HG02943 (cell line): Measurements from ENCODE around the gene GRK3.

Experiments
- ATAC-seq: cut with Tn5 transposase; IDR thresholded peaks from one replicate; pipeline ENCODE4 v1.9.1; 2021; ENCODE audit warnings: mild to moderate bottlenecking, low read depth, moderate library complexity; ENCODE audit not compliant: unreplicated experiment

GRK3 gene

DNA sequence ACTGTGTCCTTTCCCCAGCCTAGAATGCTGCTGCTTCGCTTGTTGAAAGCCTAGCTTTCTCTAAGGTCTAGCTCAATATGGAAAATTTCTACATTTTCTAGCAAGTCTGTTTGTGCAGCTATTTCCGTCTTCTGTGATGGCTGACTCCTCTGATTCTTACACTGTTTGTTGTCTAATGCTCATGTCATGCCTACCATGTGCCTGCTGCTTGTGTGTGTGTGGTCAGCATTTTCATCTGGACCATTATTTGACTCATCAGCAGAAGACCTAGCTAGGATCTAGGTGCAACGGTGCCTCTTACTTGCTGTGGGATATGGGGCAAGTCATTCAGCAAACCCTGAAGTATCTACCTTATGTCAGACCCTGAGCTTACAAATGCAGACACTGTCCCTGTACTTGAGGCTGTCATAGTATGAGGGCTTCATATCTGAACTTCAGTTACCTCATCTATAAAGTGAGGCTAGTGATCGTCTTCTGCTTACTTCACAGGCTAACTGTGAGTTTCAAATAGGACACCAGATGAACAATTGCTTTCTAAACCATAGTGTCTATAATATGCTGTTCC, 91.0 kb downstream of the GRK3 start:
- ATAC-seq: no peak

DNA sequence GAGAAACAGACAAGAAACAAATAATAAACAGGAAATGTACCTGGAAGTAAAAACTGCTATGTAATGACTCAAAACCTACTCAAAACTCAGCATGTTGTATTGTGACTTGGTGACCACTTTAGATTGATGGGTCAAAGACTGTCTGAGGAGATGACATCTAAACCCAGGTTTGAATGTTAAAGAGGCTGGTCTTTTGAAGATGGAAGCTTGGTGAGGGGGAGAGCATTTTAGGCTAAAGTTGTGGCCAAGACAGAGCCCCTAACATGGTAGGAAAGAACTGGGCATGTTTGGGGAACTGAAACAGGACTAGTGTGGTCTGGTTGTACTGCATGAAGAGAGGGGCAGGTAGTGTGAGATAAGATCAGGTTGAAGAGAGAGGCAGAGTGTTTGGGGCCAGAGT, 92.2 kb downstream of the GRK3 start:
- ATAC-seq: peak; percentile 68

DNA sequence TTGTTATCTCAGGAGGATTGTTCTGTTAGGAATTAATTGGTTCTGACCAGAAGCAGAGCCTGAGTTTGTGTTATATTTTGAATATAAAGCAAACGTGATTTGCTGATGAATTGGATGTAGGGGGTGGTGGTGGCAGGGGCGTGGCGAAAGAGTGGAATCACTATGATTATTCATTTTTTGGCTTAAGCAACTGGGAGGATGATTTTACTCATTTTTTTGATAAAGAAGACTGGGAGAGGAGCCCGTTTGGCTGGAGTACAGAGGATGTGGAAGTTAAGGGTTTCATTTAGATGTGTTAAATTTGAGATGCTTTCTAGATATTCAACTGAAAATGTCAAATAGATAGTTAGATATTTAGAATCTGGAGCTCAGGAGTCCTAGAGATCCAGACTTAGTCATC, 94.2 kb downstream of the GRK3 start:
- no peak for ATAC-seq

DNA sequence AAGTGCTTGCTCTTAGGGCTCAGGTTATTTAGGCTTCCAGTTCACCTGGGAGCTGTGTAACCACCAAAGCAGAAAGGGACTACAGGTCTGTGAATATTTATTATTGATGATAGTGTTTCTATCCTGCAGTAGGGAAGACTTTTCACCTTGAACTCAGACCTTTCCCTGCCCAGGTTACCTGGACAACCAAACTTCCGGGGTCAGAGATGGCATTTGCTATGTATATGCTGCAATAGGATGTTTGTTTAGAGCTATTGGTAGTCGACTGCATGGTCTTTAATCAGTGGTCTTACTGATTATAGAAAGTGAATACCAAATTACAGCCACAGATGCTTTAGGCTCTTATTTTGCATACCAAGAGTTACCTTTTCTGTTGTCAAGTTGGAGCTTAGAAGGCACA, 94.9 kb downstream of the GRK3 start:
- ATAC-seq: no peak

DNA sequence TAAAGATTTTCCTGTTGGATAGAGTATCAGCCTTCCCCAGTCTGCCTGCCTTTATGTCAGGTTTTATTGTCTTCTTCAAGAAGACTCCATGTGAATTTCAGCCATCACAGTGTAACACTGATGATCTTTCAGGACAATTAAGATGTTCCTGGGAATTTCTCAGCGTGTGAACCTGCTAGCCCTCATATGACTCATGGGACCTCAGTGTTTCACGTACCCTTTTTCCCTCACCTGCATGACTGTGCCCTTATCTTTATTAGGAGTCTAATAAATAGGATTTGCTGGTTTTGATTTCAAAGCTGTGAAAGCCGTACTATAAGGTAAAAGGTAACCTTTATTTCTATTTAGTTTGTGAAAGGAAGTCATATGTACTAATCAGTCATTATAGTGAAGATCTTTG, 95.9 kb downstream of the GRK3 start:
- no peak for ATAC-seq

DNA sequence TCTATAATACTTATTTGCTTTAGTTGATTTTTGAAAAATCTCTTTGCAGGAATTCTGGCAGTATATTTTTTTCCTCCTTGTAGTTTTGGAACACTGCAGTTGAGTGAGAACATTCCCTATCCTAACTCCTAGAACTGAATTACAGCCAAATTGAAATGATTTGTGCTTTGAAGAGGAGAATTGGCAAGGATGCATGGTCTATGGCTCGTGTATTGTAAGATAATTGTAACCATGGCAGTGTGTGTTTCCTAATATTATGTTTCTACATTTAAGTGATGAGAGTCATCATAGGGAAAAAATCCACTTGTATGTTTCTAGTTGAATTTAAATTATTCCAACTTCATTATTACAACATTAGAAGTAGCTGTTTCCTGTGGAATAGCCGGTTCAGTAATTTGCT, 96.6 kb downstream of the GRK3 start:
- ATAC-seq: no peak

DNA sequence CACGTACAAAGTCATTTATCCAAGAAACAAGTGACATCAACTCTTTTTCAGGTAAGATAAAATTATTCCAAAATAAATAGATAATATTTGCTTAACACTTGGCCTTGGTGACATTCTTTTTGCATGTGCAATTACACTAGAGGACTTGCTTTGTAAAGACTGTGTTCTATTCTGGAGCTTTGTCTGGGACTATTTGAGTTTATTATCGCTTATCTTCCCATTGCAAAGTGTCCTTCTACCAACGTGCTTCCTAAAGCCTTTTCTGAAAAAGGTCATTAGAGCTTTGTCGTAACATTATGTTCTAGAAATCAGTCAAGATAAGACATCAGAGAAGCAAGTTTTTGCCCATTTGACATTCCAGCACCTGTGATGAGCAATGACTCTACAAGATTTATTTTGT, 99.2 kb downstream of the GRK3 start:
- no peak for ATAC-seq

DNA sequence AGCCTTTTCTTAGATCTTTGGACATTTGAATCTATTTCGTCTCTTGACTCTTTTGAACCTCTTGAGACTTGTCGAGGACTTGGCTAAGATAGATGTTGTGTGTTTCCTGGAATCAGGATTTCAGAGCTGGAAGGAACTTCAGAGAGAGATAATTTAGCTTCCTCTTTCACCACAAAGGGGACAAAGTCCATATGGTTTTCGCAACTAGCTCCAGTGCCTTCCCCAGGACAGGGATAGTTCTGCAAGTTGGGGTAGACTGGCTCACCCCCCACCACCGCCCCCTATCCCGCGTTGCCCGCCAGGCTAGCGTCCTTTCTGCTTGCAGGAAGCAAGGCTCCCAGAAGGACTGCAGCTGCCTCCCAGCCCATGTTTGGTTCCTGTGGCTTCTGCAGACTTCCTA, 101.8 kb downstream of the GRK3 start:
- ATAC-seq: no peak

DNA sequence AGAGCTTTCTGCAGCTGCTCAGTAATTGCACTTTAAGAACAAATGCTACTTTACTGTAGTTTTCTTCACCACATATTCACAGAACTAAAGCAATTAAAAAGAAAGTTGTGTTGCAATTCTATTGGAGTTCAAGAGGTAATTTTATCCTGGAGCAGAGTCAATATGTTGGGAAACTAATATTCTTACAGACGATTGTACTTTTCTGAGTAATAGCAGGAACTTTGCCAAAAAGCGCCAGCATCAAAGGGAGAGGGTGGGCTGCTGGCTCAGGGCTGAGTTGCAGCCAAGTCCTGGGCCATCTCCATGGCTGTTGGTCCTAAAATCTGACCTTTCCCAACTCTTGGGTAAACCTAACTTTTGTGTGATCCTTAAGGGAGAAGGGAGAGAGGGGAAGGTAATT, 104.0 kb downstream of the GRK3 start:
- no peak for ATAC-seq

DNA sequence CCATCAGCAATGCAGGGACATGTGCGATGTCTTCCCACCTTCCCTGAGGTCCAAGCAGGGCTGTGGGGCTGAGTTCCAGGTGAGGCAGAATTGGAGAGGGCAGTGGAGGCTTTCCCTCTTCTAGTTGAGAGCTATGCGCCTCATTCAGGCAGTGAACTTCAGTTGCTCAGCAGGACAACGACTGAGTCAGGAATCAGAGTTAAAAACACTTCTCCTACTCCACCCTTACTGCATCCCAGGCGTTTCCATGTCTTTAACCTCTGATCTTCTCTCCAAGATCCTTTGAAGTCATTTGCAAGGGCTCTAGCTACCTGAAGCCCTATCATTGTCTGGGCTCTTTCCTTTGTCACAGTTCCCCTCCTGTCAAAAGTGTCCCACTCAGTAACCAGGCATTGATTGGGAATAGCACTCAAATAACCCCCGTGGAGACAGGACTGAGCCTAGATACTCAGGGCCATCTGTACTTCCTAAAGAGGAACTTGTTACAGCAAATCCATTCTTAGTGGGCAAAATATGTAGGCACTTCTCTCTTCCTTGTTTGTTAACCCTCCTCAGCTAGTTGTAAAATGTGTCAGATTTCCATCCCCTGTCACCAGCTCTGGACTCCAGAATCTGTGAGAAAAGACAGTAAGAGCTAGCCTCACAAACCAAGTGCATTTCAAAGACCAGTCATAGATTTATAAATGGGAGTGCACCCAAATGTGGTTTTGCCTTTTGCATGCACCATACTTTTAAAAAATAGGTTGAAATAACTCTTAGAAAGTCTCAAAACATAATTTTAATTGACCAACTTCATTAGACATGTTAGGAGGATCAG, 105.0 kb downstream of the GRK3 start:
- no peak for ATAC-seq

DNA sequence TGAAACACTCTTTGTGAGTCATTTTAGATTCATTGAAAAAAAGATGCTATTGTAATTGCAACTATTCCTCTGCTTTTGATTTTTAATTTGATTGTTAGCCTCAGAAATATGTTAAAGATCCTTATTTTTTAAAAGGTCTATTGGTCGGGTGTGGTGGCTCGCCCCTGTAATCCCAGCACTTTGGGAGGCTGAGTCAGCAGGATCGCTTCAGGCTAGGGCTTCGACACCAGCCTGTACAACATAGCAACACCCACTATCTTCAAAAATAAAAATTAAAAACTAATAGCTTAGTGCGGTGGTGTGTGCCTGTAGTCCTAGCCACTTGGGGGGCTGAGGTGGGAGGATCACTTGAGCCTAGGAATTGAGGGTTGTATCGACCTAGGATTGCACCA, 105.6 kb downstream of the GRK3 start:
- no peak for ATAC-seq

DNA sequence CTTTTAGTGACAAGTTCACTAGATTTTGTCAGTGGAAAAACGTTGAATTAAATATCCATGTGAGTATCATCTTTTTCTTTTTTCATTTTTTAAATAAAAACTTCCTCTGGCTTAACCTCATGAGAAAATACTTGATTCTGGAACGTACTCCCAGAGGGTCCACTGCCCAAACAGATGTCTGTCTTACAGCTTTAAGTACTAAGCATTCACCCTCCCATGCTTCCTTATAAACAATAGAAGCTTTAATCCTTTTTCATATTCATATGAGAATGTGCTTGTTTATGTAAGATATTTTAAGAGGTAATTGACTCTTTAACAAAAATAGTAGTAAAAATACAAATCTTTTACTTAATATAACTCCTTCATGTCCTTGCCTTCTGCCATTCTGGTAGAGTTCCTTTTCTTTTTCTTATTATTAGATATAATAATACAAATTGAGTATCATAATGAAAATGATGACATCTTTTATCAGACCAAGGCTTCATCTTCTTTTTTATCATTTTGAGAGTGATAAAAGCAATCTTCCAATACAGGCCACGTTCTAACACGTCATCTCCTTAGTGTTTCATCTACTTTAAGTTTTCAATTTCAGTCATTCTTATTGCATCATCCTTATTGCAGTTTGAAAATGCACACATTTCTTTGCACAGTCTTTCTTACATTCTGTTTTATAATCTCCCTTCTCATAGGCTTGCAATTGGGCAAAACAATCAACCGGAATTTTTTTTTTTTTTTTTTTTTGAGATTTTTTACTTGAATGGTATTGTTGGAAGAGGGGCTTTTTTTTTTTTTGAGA, 108.0 kb downstream of the GRK3 start:
- no peak for ATAC-seq

DNA sequence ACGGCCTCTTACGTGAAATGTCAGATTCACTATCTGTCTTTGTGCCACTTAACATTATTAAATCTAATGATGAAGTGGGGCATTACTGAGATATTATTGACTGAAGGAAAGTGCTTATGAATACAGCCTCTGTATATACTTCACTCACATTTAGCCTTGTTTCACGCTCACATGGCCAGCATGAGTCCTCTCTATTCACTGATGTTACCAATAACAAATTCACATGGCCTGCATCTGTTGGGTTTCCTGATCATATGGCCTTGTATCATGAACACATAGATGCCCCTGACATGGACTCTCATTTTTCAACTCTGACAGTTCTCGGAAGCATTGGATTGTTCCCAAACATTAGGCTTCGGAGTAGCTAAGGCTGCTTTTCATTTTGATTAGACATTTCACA, 109.2 kb downstream of the GRK3 start:
- no peak for ATAC-seq

DNA sequence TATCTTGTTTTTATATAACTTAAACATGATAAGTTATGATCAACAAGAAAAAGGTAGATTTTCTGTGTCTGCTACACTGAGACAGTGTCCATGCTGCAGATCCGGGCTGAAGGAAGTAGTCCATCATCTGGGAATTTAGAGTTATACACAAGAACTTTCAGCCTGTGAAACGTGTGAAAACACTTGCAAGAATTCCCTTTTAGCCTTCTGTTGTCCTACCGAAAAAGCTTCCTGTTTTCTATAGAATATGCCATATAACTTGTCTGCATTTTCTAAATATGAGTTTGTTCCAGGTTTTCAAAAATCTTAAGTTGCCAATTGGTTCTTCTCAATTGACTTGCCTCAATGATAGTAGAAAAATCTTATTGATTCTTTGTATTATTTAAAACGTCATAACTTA, 113.2 kb downstream of the GRK3 start:
- ATAC-seq: no peak

DNA sequence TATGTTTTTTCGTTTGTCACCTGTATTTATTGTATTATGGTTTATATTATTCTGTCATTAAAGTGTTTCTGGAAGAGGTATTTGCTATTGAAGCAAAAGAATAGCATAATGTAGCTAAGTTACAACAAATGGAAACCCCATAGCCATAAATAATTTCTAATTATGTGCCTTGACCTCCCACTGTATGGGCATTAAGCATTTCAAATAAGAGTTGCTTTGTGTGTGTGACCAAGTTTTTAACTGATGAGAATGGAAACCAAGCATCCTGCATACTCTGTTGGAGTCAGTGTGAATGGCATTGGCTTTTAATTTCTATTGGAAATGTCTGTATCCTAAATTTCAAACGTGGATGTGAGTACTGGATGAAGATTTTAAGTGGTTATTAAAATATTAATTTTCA, 115.6 kb downstream of the GRK3 start:
- ATAC-seq: no peak

DNA sequence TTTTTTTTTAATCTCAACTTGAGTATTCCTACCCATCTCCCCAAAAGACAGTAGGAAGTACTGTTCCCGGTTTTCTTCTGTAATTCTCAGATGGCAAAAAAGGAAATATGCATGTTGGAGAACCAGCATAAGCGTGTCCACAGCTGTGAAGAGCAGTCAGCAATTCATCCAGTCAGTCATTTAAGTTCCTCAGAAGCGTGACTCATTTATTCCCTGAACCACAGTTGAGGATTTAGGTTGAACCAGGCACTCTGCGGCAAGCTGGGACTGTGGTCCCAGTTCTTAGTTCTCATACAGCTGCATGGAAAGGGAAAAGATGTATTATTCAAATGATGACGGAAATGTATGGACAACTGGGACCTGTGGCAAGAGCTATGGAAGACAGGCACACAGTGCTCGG, 116.5 kb downstream of the GRK3 start:
- no peak for ATAC-seq

DNA sequence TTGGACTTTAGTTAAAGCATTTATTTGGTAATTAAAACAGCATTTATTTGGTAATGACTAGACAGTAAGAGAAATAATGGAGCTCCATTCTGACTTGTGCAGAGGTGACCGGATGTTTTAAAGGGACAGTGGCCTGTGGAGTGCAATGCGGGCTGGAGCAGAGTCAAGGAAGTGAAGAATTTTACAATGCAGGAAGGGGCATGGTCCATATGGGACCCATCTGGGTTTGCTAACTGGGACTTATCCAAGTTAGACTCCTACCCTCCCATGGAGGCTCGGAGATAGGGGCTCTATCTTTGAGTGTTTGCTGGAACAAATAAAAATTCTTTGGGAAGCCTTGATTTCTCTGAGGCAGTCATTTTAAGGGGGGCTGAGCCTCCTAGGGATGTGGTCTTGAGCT, 117.6 kb downstream of the GRK3 start:
- ATAC-seq: no peak

DNA sequence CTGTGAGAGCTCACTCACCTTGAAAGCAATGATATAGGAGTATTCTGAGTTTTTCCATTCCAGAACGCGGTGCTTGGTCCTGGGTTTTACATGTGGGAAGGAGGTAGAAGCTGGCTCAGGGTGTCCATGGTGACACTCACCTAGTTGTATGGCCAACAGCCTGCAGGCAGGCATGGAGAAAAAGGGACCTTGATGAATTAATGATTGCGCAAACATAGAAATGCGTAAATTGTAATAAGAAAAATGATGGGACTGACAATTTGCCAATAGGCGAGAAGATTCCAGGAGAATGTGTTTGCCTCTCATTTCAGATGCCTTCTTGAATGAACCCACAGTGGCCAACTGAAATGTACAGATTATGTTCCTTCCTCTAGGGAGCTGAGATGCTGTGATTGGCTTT, 124.2 kb downstream of the GRK3 start:
- no peak for ATAC-seq

DNA sequence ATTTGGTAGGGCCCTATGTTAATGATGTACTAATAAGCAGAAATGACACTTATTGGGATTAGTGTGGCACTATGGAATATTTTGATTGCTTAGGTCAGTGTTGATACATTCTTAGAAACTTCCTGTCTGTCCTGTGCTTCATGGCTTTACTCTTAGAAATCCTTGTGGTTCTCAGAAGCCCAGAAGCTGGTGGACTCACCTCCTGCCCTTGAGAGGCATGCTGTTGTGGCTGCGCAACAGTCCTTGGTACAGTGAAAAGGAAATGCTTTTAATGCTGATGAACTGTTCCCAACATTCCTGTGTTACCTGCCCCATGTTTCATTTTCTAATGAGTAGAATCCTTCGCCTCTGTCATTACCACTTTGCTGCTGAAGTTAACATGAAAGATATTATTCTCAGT, 125.2 kb downstream of the GRK3 start:
- no peak for ATAC-seq

DNA sequence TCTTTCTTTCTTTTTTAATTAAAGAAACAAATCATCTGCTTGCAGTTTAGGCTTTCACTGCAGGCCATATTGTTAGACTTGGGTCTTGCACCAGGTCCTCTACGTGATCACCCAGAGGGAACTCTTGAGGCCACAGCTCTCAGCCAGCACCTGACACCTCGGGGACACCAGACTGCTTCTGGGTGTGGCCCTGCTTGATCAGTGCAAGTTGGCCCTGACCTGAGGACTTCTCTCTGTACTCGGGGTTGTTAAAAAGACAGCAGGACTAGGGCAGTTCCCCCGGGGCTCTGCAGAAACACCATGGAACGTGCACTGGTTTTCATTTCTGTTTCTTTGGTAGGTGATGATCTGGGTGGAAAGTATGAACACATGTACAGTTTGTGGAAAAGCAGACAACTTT, 126.3 kb downstream of the GRK3 start:
- no peak for ATAC-seq

DNA sequence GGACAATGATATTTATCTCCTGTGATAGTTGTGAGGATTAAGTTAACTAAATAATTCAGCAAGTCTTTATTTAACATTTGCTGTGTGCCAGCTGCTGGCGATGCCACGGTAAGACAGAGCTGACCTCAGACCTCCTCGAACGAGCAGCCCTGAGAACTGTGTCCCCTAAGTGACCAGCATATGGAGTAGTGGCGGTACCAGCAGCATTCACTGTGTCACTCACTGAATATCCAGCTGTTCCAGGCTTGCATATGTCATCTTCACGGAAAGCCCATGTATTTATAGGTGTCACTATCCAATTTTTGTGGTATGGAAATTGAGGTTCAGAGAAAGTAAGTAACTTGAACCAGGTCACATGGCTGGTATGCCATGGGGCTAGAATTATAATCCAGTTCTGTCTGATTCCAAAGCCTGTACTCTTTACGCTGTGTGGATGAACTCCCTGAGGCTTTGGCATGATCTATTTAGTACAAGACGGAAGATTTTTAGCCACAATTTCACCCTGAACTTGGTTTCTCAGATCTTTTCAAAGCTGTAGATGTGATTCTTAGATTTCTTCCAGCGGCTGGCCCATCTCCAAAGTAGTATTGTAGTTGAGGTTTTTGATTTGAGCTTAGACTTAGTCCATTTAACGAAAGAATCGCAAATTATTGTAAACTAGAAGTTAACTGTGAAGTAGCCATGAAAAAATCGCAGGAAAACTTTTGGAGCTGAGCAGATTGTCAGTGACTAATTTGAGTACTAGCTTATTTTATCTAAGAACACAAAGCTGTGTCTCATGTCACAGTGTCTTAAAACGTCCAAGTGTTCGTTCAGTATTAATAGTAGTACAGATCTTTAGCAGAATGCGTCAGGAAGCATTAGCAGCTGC, 128.2 kb downstream of the GRK3 start:
- ATAC-seq: no peak
